GM19438 (cell line): ENCODE measurements around the gene NAV3.
"Not testable (repeated sequence)": the region's sequence is repeated elsewhere in the genome, so short reads cannot be mapped to it uniquely, and the experiment has no call there.

Experiments
- ATAC-seq: cut with Tn5 transposase; IDR thresholded peaks from one replicate; pipeline ENCODE4 v1.9.1; 2021; ENCODE audit warnings: low read depth; ENCODE audit not compliant: unreplicated experiment

The NAV3 gene

GRCh38 chr12:78101113-78101876 is 270.6 kb downstream of the NAV3 start:
- ATAC-seq: no peak

- no peak for ATAC-seq
Observed at GRCh38 chr12:78101946-78102635, 271.4 kb downstream of the NAV3 start.

GRCh38 chr12:78102801-78103200 is 272.1 kb downstream of the NAV3 start:
- not testable (repeated sequence) for ATAC-seq

GRCh38 chr12:78115889-78116288 is 285.2 kb downstream of the NAV3 start:
- no peak for ATAC-seq

- no peak for ATAC-seq
Observed at GRCh38 chr12:78118036-78118435, 287.3 kb downstream of the NAV3 start.

- no peak for ATAC-seq
Observed at GRCh38 chr12:78118486-78118885, 287.8 kb downstream of the NAV3 start.

- ATAC-seq: no peak
Observed at GRCh38 chr12:78119351-78119918, 288.7 kb downstream of the NAV3 start.

- no peak for ATAC-seq
Observed at GRCh38 chr12:78120306-78120705, 289.6 kb downstream of the NAV3 start.

GRCh38 chr12:78120866-78121560 is 290.3 kb downstream of the NAV3 start:
- no peak for ATAC-seq

GRCh38 chr12:78121969-78122610 is 291.4 kb downstream of the NAV3 start:
- ATAC-seq: no peak

GRCh38 chr12:78128211-78128610 is 297.5 kb downstream of the NAV3 start:
- no peak for ATAC-seq

- ATAC-seq: no peak
Observed at GRCh38 chr12:78143717-78144116, 313.0 kb downstream of the NAV3 start.

- no peak for ATAC-seq
Observed at GRCh38 chr12:78145398-78145797, 314.7 kb downstream of the NAV3 start.

GRCh38 chr12:78146365-78146772 is 315.7 kb downstream of the NAV3 start:
- no peak for ATAC-seq

- no peak for ATAC-seq
Observed at GRCh38 chr12:78149459-78149858, 318.8 kb downstream of the NAV3 start.

- no peak for ATAC-seq
Observed at GRCh38 chr12:78155546-78155945, 324.9 kb downstream of the NAV3 start.

- no peak for ATAC-seq
Observed at GRCh38 chr12:78156751-78157150, 326.1 kb downstream of the NAV3 start.

GRCh38 chr12:78157199-78157598 is 326.5 kb downstream of the NAV3 start:
- no peak for ATAC-seq

- ATAC-seq: no peak
Observed at GRCh38 chr12:78164154-78164553, 333.5 kb downstream of the NAV3 start.

- ATAC-seq: no peak
Observed at GRCh38 chr12:78167510-78167909, 336.8 kb downstream of the NAV3 start.

- ATAC-seq: no peak
Observed at GRCh38 chr12:78171061-78171460, 340.4 kb downstream of the NAV3 start.
